Suprapubic skin (tissue), 4 donors: ENCODE measurements around the gene ANKH. TPM values are rescaled to one million over a fixed set of nuclear protein-coding genes. Genes with fewer than 3 reads are reported as not detected.

Source experiments
- DNase-seq, 2 donors: peaks; one replicate each; pipeline ENCODE4 v3.0.0-alpha.2; 2019; ENCODE audit warnings: low spot score in 2 of 2
- H3K27ac ChIP-seq: fragments of 200-600 bp; sonication (generic); one replicate; pipeline ENCODE4 v1.5.1; 2019
- H3K27me3 ChIP-seq: fragments of 200-600 bp; sonication (generic); one replicate; pipeline ENCODE4 v1.5.1; 2019
- H3K36me3 ChIP-seq: fragments of 200-600 bp; sonication (generic); one replicate; pipeline ENCODE4 v1.5.1; 2019
- H3K4me1 ChIP-seq: fragments of 200-600 bp; sonication (generic); one replicate; pipeline ENCODE4 v1.5.1; 2019
- H3K4me3 ChIP-seq: fragments of 200-600 bp; sonication (generic); one replicate; pipeline ENCODE4 v1.5.1; 2019; ENCODE audit warnings: mild to moderate bottlenecking
- H3K9me3 ChIP-seq: fragments of 200-600 bp; sonication (generic); one replicate; pipeline ENCODE4 v1.5.1; 2019
- CTCF ChIP-seq, 2 donors: fragments of 200-600 bp in 1 of 2; fragments of 450-650 bp in 1 of 2; sonication (generic) in 1 of 2; IDR thresholded peaks; one replicate each; pipeline ENCODE4 v1.5.1; 2016 to 2019; ENCODE audit warnings: antibody characterized with exemption in 2 of 2, mild to moderate bottlenecking in 1 of 2, moderate library complexity in 1 of 2
- EP300 ChIP-seq: sonication (generic); formaldehyde crosslinking; IDR thresholded peaks from one replicate; pipeline ENCODE4 v1.6.1; 2017; ENCODE audit warnings: antibody characterized with exemption
- POLR2A ChIP-seq, 2 donors: fragments of 450-650 bp; IDR thresholded peaks; one replicate each; pipeline ENCODE4 v1.6.1; 2017; ENCODE audit warnings: antibody characterized with exemption in 2 of 2, mild to moderate bottlenecking in 2 of 2, moderate library complexity in 2 of 2
- POLR2AphosphoS5 ChIP-seq, 3 donors: sonication (generic); formaldehyde crosslinking; IDR thresholded peaks; one replicate each; pipeline ENCODE4 v1.6.1; 2017; ENCODE audit warnings: antibody characterized with exemption in 3 of 3
- WGBS: methylation state at CpG from one replicate; pipeline ENCODE4 v1.1.5; 2018; 5-methylcytosine and 5-hydroxymethylcytosine counted together
- total RNA-seq, 4 donors: library from RNA; depleted of rRNA; stranded (reverse); fragments of >200 nt; gene quantifications; one replicate each; pipeline ENCODE4 v1.1.0, GENCODE V29; 2016

Gene ANKH
- total RNA-seq, 4 donors from 2014 or later = 59.8 to 86.1 (median 70.4) TPM

GRCh38 chr5:14759744-14760547, 111.6 kb downstream of the ANKH start:
- DNase-seq = no peak
- Histone ChIP-seq H3K27me3 (no peaks in the 10 kb centered on the region), H3K36me3 (peaks cover 13% of the 10 kb centered on the region), H3K4me1 (peaks cover 7% of the 10 kb centered on the region), H3K27ac (no peak overlapping the region), H3K9me3 (no peaks in the 10 kb centered on the region), H3K4me3 (no peak overlapping the region)
- WGBS = 68% methylated on average over 6 of the region's 6 CpGs
- no peak for TF ChIP-seq POLR2AphosphoS5 (IDR thresholded peaks at IDR 0.05)
- no peak for TF ChIP-seq EP300

- peaks cover 7% of the 10 kb centered on the region for H3K4me1 ChIP-seq
- H3K36me3 ChIP-seq = peaks cover 20% of the 10 kb centered on the region
- no peak for DNase-seq
- 94% methylated on average over 9 of the region's 9 CpGs for WGBS
- H3K9me3 ChIP-seq = no peaks in the 10 kb centered on the region
- no peak for TF ChIP-seq EP300
- H3K27ac ChIP-seq = no peak overlapping the region
- no peak overlapping the region for H3K4me3 ChIP-seq
- H3K27me3 ChIP-seq = no peaks in the 10 kb centered on the region
Observed at GRCh38 chr5:14757850-14758249, 113.7 kb downstream of the ANKH start.

GRCh38 chr5:14756478-14756877, 115.1 kb downstream of the ANKH start:
- DNase-seq = no peak
- no peaks in the 10 kb centered on the region for H3K27me3 ChIP-seq
- TF ChIP-seq CTCF (IDR thresholded peaks at IDR 0.05) (no peak), EP300 (no peak), POLR2A (IDR thresholded peaks at IDR 0.05) (no peak), POLR2AphosphoS5 (IDR thresholded peaks at IDR 0.05) (no peak)
- 97% methylated on average over 4 of the region's 4 CpGs for WGBS
- no peak overlapping the region for H3K27ac ChIP-seq
- H3K4me1 ChIP-seq = peaks cover 7% of the 10 kb centered on the region
- H3K36me3 ChIP-seq = peaks cover 20% of the 10 kb centered on the region
- H3K4me3 ChIP-seq = no peak overlapping the region
- no peaks in the 10 kb centered on the region for H3K9me3 ChIP-seq

- Histone ChIP-seq H3K27ac (no peak overlapping the region), H3K4me3 (no peak overlapping the region), H3K27me3 (no peaks in the 10 kb centered on the region), H3K36me3 (peaks cover 36% of the 10 kb centered on the region), H3K4me1 (no peaks in the 10 kb centered on the region), H3K9me3 (no peaks in the 10 kb centered on the region)
- 46% methylated on average over 3 of the region's 3 CpGs for WGBS
- DNase-seq = no peak
- no peak for TF ChIP-seq EP300
- no peak for TF ChIP-seq POLR2A (IDR thresholded peaks at IDR 0.05)
- TF ChIP-seq POLR2AphosphoS5 (IDR thresholded peaks at IDR 0.05) = no peak
- no peak for TF ChIP-seq CTCF (IDR thresholded peaks at IDR 0.05)
Observed at GRCh38 chr5:14753947-14754346, 117.6 kb downstream of the ANKH start.

GRCh38 chr5:14753292-14753691, 118.3 kb downstream of the ANKH start:
- no peak overlapping the region for H3K27ac ChIP-seq
- TF ChIP-seq EP300 = no peak
- TF ChIP-seq CTCF (IDR thresholded peaks at IDR 0.05) = no peak
- TF ChIP-seq POLR2A (IDR thresholded peaks at IDR 0.05) = no peak
- TF ChIP-seq POLR2AphosphoS5 (IDR thresholded peaks at IDR 0.05) = no peak
- no peaks in the 10 kb centered on the region for H3K9me3 ChIP-seq
- no peak for DNase-seq
- WGBS = 91% methylated on average over 6 of the region's 6 CpGs
- no peaks in the 10 kb centered on the region for H3K27me3 ChIP-seq
- H3K4me3 ChIP-seq = no peak overlapping the region
- H3K36me3 ChIP-seq = peaks cover 37% of the 10 kb centered on the region
- H3K4me1 ChIP-seq = peaks cover 4% of the 10 kb centered on the region

GRCh38 chr5:14752497-14753071, 119.0 kb downstream of the ANKH start:
- H3K4me1 ChIP-seq = peaks cover 4% of the 10 kb centered on the region
- no peak for TF ChIP-seq CTCF (IDR thresholded peaks at IDR 0.05)
- no peak for TF ChIP-seq EP300
- TF ChIP-seq POLR2AphosphoS5 (IDR thresholded peaks at IDR 0.05) = no peak
- no peak for TF ChIP-seq POLR2A (IDR thresholded peaks at IDR 0.05)
- no peaks in the 10 kb centered on the region for H3K9me3 ChIP-seq
- no peak for DNase-seq
- no peak overlapping the region for H3K4me3 ChIP-seq
- 85% methylated on average over 6 of the region's 6 CpGs for WGBS
- no peak overlapping the region for H3K27ac ChIP-seq
- no peaks in the 10 kb centered on the region for H3K27me3 ChIP-seq
- peaks cover 39% of the 10 kb centered on the region for H3K36me3 ChIP-seq
